ENCODE data around the gene ANKRD40.

Gene ANKRD40

DNA sequence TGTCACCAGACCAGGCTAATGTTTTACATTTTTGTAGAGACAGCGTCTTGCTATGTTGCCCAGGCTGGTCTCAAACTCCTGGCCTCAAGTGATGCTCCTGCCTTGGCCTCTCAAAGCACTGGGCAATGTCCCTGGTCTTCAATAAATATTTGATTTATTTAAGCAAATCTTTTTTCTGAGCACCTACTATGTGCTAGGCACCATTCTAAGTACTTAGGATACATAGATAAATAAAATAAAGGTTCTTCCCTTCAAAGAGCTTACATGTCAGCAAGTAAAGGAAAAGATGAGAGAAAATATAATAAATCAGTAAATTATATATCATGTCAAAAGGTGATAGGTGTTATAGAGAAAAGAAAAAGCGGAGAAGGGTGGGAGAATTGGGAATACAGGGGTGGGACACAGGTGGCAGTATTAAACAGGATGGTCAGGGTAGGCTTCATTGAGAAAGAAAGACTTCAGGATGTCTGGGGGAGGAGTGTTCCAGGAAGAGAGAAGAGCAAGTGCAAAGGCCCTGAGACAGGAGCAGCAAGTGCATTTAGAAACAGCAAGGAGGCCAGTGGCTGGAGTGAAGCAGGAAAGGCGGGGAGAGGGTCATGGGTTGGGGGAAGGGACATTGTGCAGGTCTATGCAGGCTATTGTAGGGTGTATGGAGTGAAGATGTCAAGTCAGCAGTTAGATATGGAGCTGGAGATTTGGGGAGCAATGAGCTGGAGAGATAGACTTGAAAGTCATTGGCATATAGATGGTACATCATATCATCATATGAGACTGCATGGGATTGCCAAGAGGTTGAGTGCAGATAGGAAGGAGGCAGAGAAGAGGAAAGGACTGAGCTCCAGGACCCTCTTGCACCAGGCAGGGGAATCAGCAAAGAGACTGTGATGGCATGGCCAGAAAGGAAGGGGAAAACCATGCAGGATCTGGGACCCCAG, 61.7 kb downstream of the ANKRD40 start:
- DNase-seq (ENCODE audit: low spot score) = no peak
